Right lobe of liver (tissue), 4 donors: Measurements from ENCODE around the gene RUVBL2.

Experiments used
- POLR2A ChIP-seq: fragments of 450-650 bp; IDR thresholded peaks from one replicate; pipeline ENCODE4 v1.6.1; 2017; ENCODE audit warnings: antibody characterized with exemption, mild to moderate bottlenecking
- TF ChIP-seq, protein P1 (sequence below), 4 donors: fragments of 200-600 bp in 3 of 4; fragments of 450-650 bp in 1 of 4; IDR thresholded peaks; one replicate each; pipeline versions ENCODE4 v1.5.1 to v1.8.0; 2016 to 2022; ENCODE audit warnings: antibody characterized with exemption in 4 of 4, mild to moderate bottlenecking in 2 of 4
- donor health status: DM: no; HTN: no; CAD: no.
- donor health status: DM: no; HTN: no; CAD: no.
- donor health status: DM: no; HTN: yes; CAD: no.

GRCh38 chr19:49016067-49016839 lies 22.6 kb downstream of the RUVBL2 start:
- no peak for TF ChIP-seq POLR2A
- TF ChIP-seq, protein P1, sequence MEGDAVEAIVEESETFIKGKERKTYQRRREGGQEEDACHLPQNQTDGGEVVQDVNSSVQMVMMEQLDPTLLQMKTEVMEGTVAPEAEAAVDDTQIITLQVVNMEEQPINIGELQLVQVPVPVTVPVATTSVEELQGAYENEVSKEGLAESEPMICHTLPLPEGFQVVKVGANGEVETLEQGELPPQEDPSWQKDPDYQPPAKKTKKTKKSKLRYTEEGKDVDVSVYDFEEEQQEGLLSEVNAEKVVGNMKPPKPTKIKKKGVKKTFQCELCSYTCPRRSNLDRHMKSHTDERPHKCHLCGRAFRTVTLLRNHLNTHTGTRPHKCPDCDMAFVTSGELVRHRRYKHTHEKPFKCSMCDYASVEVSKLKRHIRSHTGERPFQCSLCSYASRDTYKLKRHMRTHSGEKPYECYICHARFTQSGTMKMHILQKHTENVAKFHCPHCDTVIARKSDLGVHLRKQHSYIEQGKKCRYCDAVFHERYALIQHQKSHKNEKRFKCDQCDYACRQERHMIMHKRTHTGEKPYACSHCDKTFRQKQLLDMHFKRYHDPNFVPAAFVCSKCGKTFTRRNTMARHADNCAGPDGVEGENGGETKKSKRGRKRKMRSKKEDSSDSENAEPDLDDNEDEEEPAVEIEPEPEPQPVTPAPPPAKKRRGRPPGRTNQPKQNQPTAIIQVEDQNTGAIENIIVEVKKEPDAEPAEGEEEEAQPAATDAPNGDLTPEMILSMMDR (IDR thresholded peaks at IDR 0.05): no peak
